DND-41 (cell line): ENCODE data around the gene KRTAP9-7.

Experiments
- EZH2 ChIP-seq: IDR thresholded peaks from 3 replicates; pipeline ENCODE4 v1.6.1; 2012; ENCODE audit warnings: borderline replicate concordance, low read depth, mild to moderate bottlenecking, moderate library complexity, low read length, inconsistent platforms; ENCODE audit not compliant: severe bottlenecking
- TF ChIP-seq, protein P1 (sequence below): IDR thresholded peaks from 2 replicates; pipeline ENCODE4 v1.5.1; 2012; ENCODE audit warnings: borderline replicate concordance, low read length, moderate library complexity, mild to moderate bottlenecking; ENCODE audit not compliant: poor library complexity, severe bottlenecking; ENCODE audit errors: extremely low read depth

DNA sequence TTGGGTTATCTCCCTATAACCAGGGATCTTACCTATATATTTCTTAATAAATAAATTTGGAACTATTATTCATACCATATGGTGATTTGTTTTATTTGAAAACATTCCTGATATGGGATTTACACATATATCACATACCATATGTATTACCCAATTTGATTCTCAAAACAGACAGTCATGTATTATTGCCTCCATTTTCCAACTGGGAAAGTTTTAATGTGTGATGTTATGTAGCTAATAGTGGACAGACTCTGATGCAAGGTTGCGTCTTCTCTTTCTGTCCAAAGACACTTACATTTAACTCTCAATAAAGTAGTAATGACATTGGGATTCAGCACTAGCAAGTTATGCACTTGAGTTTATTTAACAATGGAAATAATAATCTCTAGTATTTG is 19.2 kb upstream of the KRTAP9-7 start:
- TF ChIP-seq, protein P1, sequence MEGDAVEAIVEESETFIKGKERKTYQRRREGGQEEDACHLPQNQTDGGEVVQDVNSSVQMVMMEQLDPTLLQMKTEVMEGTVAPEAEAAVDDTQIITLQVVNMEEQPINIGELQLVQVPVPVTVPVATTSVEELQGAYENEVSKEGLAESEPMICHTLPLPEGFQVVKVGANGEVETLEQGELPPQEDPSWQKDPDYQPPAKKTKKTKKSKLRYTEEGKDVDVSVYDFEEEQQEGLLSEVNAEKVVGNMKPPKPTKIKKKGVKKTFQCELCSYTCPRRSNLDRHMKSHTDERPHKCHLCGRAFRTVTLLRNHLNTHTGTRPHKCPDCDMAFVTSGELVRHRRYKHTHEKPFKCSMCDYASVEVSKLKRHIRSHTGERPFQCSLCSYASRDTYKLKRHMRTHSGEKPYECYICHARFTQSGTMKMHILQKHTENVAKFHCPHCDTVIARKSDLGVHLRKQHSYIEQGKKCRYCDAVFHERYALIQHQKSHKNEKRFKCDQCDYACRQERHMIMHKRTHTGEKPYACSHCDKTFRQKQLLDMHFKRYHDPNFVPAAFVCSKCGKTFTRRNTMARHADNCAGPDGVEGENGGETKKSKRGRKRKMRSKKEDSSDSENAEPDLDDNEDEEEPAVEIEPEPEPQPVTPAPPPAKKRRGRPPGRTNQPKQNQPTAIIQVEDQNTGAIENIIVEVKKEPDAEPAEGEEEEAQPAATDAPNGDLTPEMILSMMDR = no peak
- TF ChIP-seq EZH2 = no peak
